K562 (cell line): ENCODE measurements around the gene C10orf90. TPM values are rescaled to one million over a fixed set of nuclear protein-coding genes. Genes with fewer than 3 reads are reported as not detected.

Experiments used
- ATAC-seq: fragments of 200-7000 bp; cut with Tn5 transposase; 3 replicates; pipeline ENCODE4 v1.9.1; 2020; ENCODE audit warnings: moderate library complexity
- BruUV-seq: library from RNA; stranded (reverse); fragments of 400-500 nt; replicated peaks from 2 replicates; lab custom pipeline; 2021; lab: Mats Ljungman, UMichigan
- CTCF ChIA-PET: fragments of 300-600 bp; formaldehyde crosslinking; extraction: SDS; loops from one replicate; lab custom pipeline; 2021; ENCODE audit warnings: low intra/inter-chr PET ratio; lab: Yijun Ruan, JAX
- POLR2A ChIA-PET: fragments of 300-600, 350-650 bp; sonication (Branson Sonifier 250); formaldehyde crosslinking; extraction: SDS; loops from one replicate; lab custom pipeline; 2021; ENCODE audit warnings: antibody characterized with exemption, inconsistent platforms; lab: Yijun Ruan, JAX
- DNase-seq, 4 experiments: peaks; one replicate each; pipeline versions ENCODE4 v3.0.0 to v3.0.0-alpha.2; 2011 to 2018; ENCODE audit warnings: low spot score in 3 of 4, mixed read lengths in 3 of 4; ENCODE audit errors: extremely low read depth in 1 of 4
- FAIRE-seq: peaks from 2 replicates; lab custom pipeline; 2011; peaks lifted over from hg19 to GRCh38; lab: Jason Lieb, UNC
- H2AFZ ChIP-seq: 2 replicates; pipeline ENCODE4 v1.6.0; 2011; ENCODE audit warnings: low read depth, low read length, control low read depth, inconsistent platforms
- H3K27ac ChIP-seq: fragments of 200-600 bp; 3 replicates; pipeline ENCODE4 v1.8.0; 2011; ENCODE audit warnings: low read depth, mild to moderate bottlenecking, control low read depth, inconsistent platforms, low read length, moderate library complexity, mixed read lengths; ENCODE audit errors: extremely low read depth
- H3K27me3 ChIP-seq, 2 experiments: fragments of 300-600 bp in 1 of 2; 2 replicates in 1 of 2; 3 replicates in 1 of 2; pipeline versions ENCODE4 v1.6.0 to v1.8.0; 2011; ENCODE audit warnings: inconsistent platforms in 2 of 2, low read length in 2 of 2, mild to moderate bottlenecking in 1 of 2, mixed read lengths in 1 of 2, moderate library complexity in 1 of 2; ENCODE audit not compliant: control insufficient read depth in 2 of 2, insufficient read depth in 2 of 2
- H3K36me3 ChIP-seq: fragments of 300-600 bp; 3 replicates; pipeline ENCODE4 v1.8.0; 2011; ENCODE audit warnings: mild to moderate bottlenecking, low read length, inconsistent platforms; ENCODE audit not compliant: control insufficient read depth, insufficient read depth
- H3K4me1 ChIP-seq, 2 experiments: fragments of 200-600 bp in 1 of 2; replicated peaks in 1 of 2; 2 replicates in 1 of 2; 3 replicates in 1 of 2; pipeline versions ENCODE4 v1.5.1 to v1.8.0; 2011; ENCODE audit warnings: inconsistent platforms in 2 of 2, low read length in 2 of 2, mild to moderate bottlenecking in 1 of 2, mixed read lengths in 1 of 2, moderate library complexity in 1 of 2; ENCODE audit not compliant: control insufficient read depth in 2 of 2, insufficient read depth in 2 of 2
- H3K4me2 ChIP-seq: 2 replicates; pipeline ENCODE4 v1.6.1; 2011; ENCODE audit warnings: low read length, control low read depth, inconsistent platforms, mixed read lengths; ENCODE audit not compliant: insufficient read depth
- H3K4me3 ChIP-seq: fragments of 200-600 bp; sonication (generic), shearing (Covaris generic); 2 replicates; pipeline ENCODE4 v1.5.1; 2016; ENCODE audit warnings: control low read depth, inconsistent platforms
- H3K79me2 ChIP-seq: fragments of 200-600 bp; 3 replicates; pipeline ENCODE4 v1.8.0; 2011; ENCODE audit warnings: low read length, inconsistent platforms; ENCODE audit not compliant: control insufficient read depth, insufficient read depth
- H3K9ac ChIP-seq, 2 experiments: 2 replicates each; pipeline versions ENCODE4 v1.6.0 to v1.6.1; 2011; ENCODE audit warnings: low read depth in 2 of 2, low read length in 2 of 2, control low read depth in 1 of 2, inconsistent platforms in 1 of 2, mild to moderate bottlenecking in 1 of 2, mixed read lengths in 1 of 2; ENCODE audit not compliant: insufficient read depth in 1 of 2
- H3K9me1 ChIP-seq: one replicate; pipeline ENCODE4 v1.6.0; 2011; ENCODE audit warnings: inconsistent platforms, mild to moderate bottlenecking, low read length, moderate library complexity; ENCODE audit not compliant: control insufficient read depth, insufficient read depth
- H3K9me3 ChIP-seq: replicated peaks from 2 replicates; pipeline ENCODE4 v1.5.1; 2011; ENCODE audit warnings: low read depth, low read length, inconsistent platforms; ENCODE audit not compliant: control insufficient read depth, insufficient read depth
- H4K20me1 ChIP-seq: replicated peaks from 2 replicates; pipeline ENCODE4 v1.6.1; 2011; ENCODE audit warnings: low read length, inconsistent platforms, mixed read lengths; ENCODE audit not compliant: control insufficient read depth, insufficient read depth
- CBFA2T3 ChIP-seq: fragments of 450-650 bp; IDR thresholded peaks from 2 replicates; pipeline ENCODE4 v1.6.1; 2017
- CHD2 ChIP-seq: IDR thresholded peaks from 2 replicates; pipeline ENCODE4 v1.6.1; 2011; ENCODE audit warnings: low read depth, low read length
- FOSL1 ChIP-seq: fragments of 200-800 bp; sonication (Bioruptor generic); conservative IDR thresholded peaks from 2 replicates; pipeline ENCODE4 v1.6.1; 2016; ENCODE audit warnings: missing genetic modification characterization, missing compliant biosample characterization
- KDM5B ChIP-seq: fragments of 200-600 bp; sonication (generic); IDR thresholded peaks from 2 replicates; pipeline ENCODE4 v1.6.1; 2012; ENCODE audit warnings: low read depth, mild to moderate bottlenecking, moderate library complexity, low read length, control low read depth, inconsistent platforms; ENCODE audit not compliant: insufficient replicate concordance
- RFX7 ChIP-seq: fragments of 250-450 bp; sonication (Bioruptor Pico); IDR thresholded peaks from 2 replicates; pipeline ENCODE4 v1.5.1; 2021; ENCODE audit warnings: mild to moderate bottlenecking
- STAT6 ChIP-seq: sonication (generic); formaldehyde crosslinking; IDR thresholded peaks from 2 replicates; pipeline ENCODE4 v1.8.1; 2023; ENCODE audit warnings: mild to moderate bottlenecking, missing genetic modification reagents
- THRA ChIP-seq: fragments of 450-650 bp; IDR thresholded peaks from 2 replicates; pipeline ENCODE4 v1.6.1; 2017; ENCODE audit warnings: mild to moderate bottlenecking, moderate library complexity
- ZFP36 ChIP-seq: fragments of 150-350 bp; IDR thresholded peaks from 2 replicates; pipeline ENCODE4 v1.6.1; 2018; ENCODE audit warnings: low read length, low read depth; ENCODE audit not compliant: partially characterized antibody
- ZNF3 ChIP-seq: fragments of 250-450 bp; sonication (Bioruptor Pico); IDR thresholded peaks from 2 replicates; pipeline ENCODE4 v1.5.0; 2021; ENCODE audit warnings: mild to moderate bottlenecking, moderate library complexity
- WGBS: fragments of 100-300 bp; shearing (Covaris generic); methylation state at CpG from one replicate; pipeline ENCODE4 v1.1.6; 2016; ENCODE audit warnings: low coverage, mixed read lengths; ENCODE audit not compliant: insufficient coverage; ENCODE audit errors: missing lambda C conversion rate; 5-methylcytosine and 5-hydroxymethylcytosine counted together
- in situ Hi-C: fragments of 300-500 bp; cut with MboI; formaldehyde crosslinking; loops from 4 replicates; pipeline ENCODE4 v1.15.0; 2018; ENCODE audit warnings: inconsistent platforms, mixed read lengths
- intact Hi-C: fragments of 100-400 bp; cut with micrococcal nuclease; formaldehyde crosslinking; loops from 2 replicates; pipeline ENCODE4 v1.14.2; 2022
- polyA plus RNA-seq, 8 experiments: library from polyadenylated mRNA; depleted of rRNA in 4 of 8; stranded (reverse) in 5 of 8; unstranded in 3 of 8; fragments of >200 nt; fragmentation: Nextera tagmentation in 2 of 8; fragmentation: Illumina TruSeq in 1 of 8; extraction: Ambion mirVana in 2 of 8; extraction: Trizol in 1 of 8; gene quantifications; 2 replicates each; pipeline versions ENCODE4 v1.2.1 to v1.2.3, GENCODE V29; 2011 to 2014; ENCODE audit warnings: inconsistent platforms in 1 of 8, missing spikeins in 1 of 8
- total RNA-seq, 7 experiments: library from RNA; depleted of rRNA in 6 of 7; stranded (reverse); fragments of >200 nt in 6 of 7; fragmentation: Illumina TruSeq in 2 of 7; extraction: Trizol in 2 of 7; gene quantifications; 2 replicates each; pipeline versions ENCODE4 v1.2.1 to v1.2.3, GENCODE V29; 2011 to 2021; ENCODE audit warnings: low replicate concordance in 1 of 7
- TF ChIP-seq, protein P1 (sequence below), 2 experiments: fragments of 450-650 bp; IDR thresholded peaks; 2 replicates each; pipeline ENCODE4 v1.6.1; 2016

Gene C10orf90
- total and polyA plus RNA-seq, 9 of the 15 experiments (the other 6 are each of a cell fraction or from before 2014, with no cell fraction given): not detected

GRCh38 chr10:126687121-126687606, 16.7 kb upstream of the C10orf90 start:
- Histone ChIP-seq H3K4me2 (no peak overlapping the region), H3K36me3 (no peaks in the 10 kb centered on the region), H3K79me2 (no peaks in the 10 kb centered on the region), H3K9me3 (no peaks in the 10 kb centered on the region), H3K9ac (no peak overlapping the region), H4K20me1 (no peaks in the 10 kb centered on the region), H2AFZ (no peak overlapping the region), H3K27me3 (no peaks in the 10 kb centered on the region), H3K9me1 (no peaks in the 10 kb centered on the region), H3K4me3 (no peak overlapping the region), H3K27ac (no peak overlapping the region), H3K4me1 (no peaks in the 10 kb centered on the region)
- ATAC-seq: no peak
- ChIA-PET CTCF (no interaction called here), POLR2A (interaction anchor here (0.6 to 1.5 kb wide), 2 partner anchors 11 to 14 kb away, joined by 3 read pairs; no protein-coding TSS in a partner anchor)
- DNase-seq: no peak
- in situ Hi-C loops: no loop called here
- intact Hi-C loops: no loop called here
- TF ChIP-seq ZFP36 (no peak), RFX7 (CRISPR knock-in tag) (no peak), FOSL1 (tag) (no peak), KDM5B (no peak), CBFA2T3 (no peak), CHD2 (no peak), ZNF3 (CRISPR knock-in tag) (no peak), THRA (no peak), STAT6 (CRISPR knock-in tag) (no peak)
- TF ChIP-seq, protein P1, sequence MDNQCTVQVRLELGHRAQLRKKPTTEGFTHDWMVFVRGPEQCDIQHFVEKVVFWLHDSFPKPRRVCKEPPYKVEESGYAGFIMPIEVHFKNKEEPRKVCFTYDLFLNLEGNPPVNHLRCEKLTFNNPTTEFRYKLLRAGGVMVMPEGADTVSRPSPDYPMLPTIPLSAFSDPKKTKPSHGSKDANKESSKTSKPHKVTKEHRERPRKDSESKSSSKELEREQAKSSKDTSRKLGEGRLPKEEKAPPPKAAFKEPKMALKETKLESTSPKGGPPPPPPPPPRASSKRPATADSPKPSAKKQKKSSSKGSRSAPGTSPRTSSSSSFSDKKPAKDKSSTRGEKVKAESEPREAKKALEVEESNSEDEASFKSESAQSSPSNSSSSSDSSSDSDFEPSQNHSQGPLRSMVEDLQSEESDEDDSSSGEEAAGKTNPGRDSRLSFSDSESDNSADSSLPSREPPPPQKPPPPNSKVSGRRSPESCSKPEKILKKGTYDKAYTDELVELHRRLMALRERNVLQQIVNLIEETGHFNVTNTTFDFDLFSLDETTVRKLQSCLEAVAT (IDR thresholded peaks at IDR 0.05): no peak
- no peak for FAIRE-seq
- 0% methylated on average over 8 of the region's 10 CpGs for WGBS
- BruUV-seq: no TSS peak
